ENCODE measurements around the gene PROKR2. TPM values are rescaled to one million over a fixed set of nuclear protein-coding genes. Genes with fewer than 3 reads are reported as not detected.

Gene PROKR2
- total RNA-seq, 1 experiment from 2014 or later: not detected

- no peak for DNase-seq (ENCODE audit: low read depth)
- in situ Hi-C loops (cut with HindIII; ENCODE audit: low pct_unique_long_range_greater_than_20kb, low sequenced_read_pairs): no loop called here
Measured at GRCh38 chr20:5298811-5299210, 17.9 kb downstream of the PROKR2 start.

DNA sequence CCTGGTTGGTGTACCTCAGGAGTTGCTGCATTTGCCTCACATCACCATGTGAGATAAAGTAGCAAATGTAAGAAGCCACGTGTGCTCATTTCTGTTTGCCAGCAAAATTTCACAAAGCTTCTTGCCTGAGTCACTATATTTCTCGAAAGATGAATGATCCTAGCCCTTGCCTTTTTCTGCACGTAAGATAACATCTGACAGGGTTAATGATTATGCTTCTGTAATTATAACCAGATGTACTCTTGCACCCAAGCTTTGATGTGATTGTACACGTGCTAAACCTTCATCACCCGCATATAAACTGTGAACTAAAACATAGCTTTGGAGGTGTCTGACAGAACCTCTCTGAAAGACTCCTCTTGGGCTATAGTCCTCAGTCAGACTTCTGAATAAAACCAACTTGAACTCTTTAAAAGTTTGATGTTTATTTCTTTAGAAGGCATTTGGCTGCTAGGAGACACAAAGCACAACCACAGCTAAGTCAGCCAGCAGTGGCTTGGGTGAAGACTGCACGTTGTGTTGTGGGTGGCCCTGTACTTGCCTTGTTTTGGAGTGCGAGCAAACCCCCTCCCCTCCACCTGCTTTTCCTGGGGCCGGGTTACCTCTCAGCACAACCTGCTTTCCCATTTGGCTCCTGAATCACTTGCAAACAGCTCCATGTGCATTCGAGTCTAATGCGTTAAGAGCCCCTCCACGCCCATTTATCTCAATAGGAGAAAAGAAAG is 19.3 kb downstream of the PROKR2 start:
- in situ Hi-C loops (cut with HindIII; ENCODE audit: low pct_unique_long_range_greater_than_20kb, low sequenced_read_pairs): no loop called here
- no peak for DNase-seq (ENCODE audit: low read depth)

GRCh38 chr20:5290596-5290995 is 26.2 kb downstream of the PROKR2 start:
- DNase-seq (ENCODE audit: low read depth): no peak
- in situ Hi-C loops (cut with HindIII; ENCODE audit: low pct_unique_long_range_greater_than_20kb, low sequenced_read_pairs): no loop called here

GRCh38 chr20:5282561-5282960 is 34.2 kb downstream of the PROKR2 start:
- no peak for DNase-seq (ENCODE audit: low read depth)

DNA sequence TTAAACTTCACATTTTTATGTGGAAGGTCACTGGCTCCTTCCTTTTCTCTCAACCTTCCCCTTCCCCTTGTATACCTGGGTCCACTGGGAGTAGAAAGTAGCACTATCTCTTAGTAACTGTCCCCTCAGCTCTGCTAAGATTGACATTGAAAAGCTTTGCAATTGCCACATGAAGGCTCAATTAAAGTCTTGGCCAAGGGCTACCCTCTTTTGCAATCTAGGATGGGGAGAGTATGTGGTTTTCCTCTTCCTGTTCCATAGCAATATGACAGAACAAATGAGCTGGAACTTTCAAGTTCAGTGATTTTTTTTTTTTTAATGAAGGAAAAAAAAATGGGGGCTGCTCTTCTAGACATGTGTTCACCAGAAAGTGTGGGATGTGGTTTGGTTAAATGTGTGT is 37.1 kb downstream of the PROKR2 start:
- in situ Hi-C loops (cut with HindIII; ENCODE audit: low pct_unique_long_range_greater_than_20kb, low sequenced_read_pairs): no loop called here
- DNase-seq (ENCODE audit: low read depth): no peak

More at GRCh38 chr20:5282561-5282960, 34.2 kb downstream of the PROKR2 start:
- in situ Hi-C loops (cut with HindIII; ENCODE audit: low pct_unique_long_range_greater_than_20kb, low sequenced_read_pairs): no loop called here

GRCh38 chr20:5272268-5272667 is 44.5 kb downstream of the PROKR2 start:
- in situ Hi-C loops (cut with HindIII; ENCODE audit: low pct_unique_long_range_greater_than_20kb, low sequenced_read_pairs): no loop called here
- no peak for DNase-seq (ENCODE audit: low read depth)

DNA sequence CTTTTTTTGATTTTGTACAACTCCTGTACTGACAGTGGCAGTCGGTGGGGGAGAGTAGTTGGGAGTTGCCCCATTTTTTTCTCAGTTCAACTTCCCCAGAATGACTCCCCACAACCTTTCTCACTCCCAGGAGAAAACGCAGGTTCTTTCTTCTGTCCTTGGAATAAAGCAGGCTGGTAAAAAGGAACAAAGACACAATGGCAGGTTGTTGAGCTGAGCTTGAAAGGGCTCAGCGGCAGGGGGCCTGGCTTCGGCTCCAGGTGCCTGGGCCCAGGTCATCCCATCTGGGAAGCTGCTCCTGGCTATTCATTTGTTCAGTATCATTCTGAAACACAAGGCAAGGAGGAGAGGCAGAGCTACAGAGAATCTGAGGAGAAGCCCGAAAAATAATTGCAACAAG is 46.2 kb downstream of the PROKR2 start:
- no peak for DNase-seq (ENCODE audit: low read depth)
- in situ Hi-C loops (cut with HindIII; ENCODE audit: low pct_unique_long_range_greater_than_20kb, low sequenced_read_pairs): no loop called here

GRCh38 chr20:5268449-5268848 is 48.3 kb downstream of the PROKR2 start:
- in situ Hi-C loops (cut with HindIII; ENCODE audit: low pct_unique_long_range_greater_than_20kb, low sequenced_read_pairs): no loop called here
- DNase-seq (ENCODE audit: low read depth): no peak

DNA sequence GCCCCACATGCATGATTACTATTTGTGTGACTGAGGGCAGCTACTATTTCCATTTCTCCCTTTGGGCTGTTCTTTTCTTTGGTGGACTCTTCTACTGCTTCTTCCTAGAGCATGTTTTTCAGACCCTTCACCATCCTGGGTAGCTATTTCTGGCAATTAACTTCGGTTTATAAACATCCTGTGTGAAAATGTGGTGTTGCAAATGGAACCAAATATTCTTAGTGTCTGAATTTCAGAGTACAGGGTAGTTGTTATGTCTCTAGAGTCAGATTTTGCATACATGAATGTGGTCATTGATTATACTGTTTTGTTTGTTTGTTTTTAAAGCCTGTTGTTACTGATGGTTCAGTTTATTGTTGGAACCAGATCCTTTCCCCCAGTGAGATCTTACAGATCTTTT is 49.7 kb downstream of the PROKR2 start:
- in situ Hi-C loops (cut with HindIII; ENCODE audit: low pct_unique_long_range_greater_than_20kb, low sequenced_read_pairs): no loop called here

More for the DNA sequence above, 49.7 kb downstream of the PROKR2 start:
- no peak for DNase-seq (ENCODE audit: low read depth)

Other genes with a start within 250 kb of the PROKR2 start
- 150 and 156 TPM in 2 replicates for gene TMEM230, start 203.9 kb downstream of the PROKR2 start, total RNA-seq (2014; rRNA removed; shearing (Covaris generic); ENCODE audit: low replicate concordance)
- gene PCNA, start 197.0 kb downstream of the PROKR2 start, total RNA-seq (2014; rRNA removed; shearing (Covaris generic); ENCODE audit: low replicate concordance): 424 and 432 TPM in 2 replicates
- 18.3 and 26.2 TPM in 2 replicates for gene CDS2, start 189.9 kb downstream of the PROKR2 start, total RNA-seq (2014; rRNA removed; shearing (Covaris generic); ENCODE audit: low replicate concordance)